Stomach (tissue), 9 donors: ENCODE data around the gene DCP1A. TPM values are rescaled to one million over a fixed set of nuclear protein-coding genes. Genes with fewer than 3 reads are reported as not detected.

Experiments
- DNase-seq, 2 donors: peaks; one replicate each; pipeline versions ENCODE4 v3.0.0 to v3.0.0-alpha.2; 2013 to 2019
- H3K27ac ChIP-seq, 5 donors: fragments of 200-600 bp in 4 of 5; sonication (generic) in 4 of 5; one replicate each; pipeline ENCODE4 v1.5.1; 2013 to 2019; ENCODE audit warnings: mild to moderate bottlenecking in 1 of 5, moderate library complexity in 1 of 5
- H3K27me3 ChIP-seq, 3 donors: fragments of 200-600 bp; sonication (generic); one replicate each; pipeline ENCODE4 v1.5.1; 2017 to 2019; ENCODE audit warnings: mixed run types in 1 of 3
- H3K36me3 ChIP-seq, 4 donors: fragments of 200-600 bp; sonication (generic); 1 replicate in 3 of 4; 2 replicates in 1 of 4; pipeline ENCODE4 v1.5.1; 2016 to 2019
- H3K4me1 ChIP-seq, 4 donors: fragments of 200-600 bp; sonication (generic); one replicate each; pipeline ENCODE4 v1.5.1; 2016 to 2019
- H3K4me3 ChIP-seq, 4 donors: fragments of 200-600 bp; sonication (generic) in 3 of 4; one replicate each; pipeline ENCODE4 v1.5.1; 2016 to 2019; ENCODE audit warnings: mild to moderate bottlenecking in 1 of 4
- H3K9me3 ChIP-seq, 4 donors: fragments of 200-600 bp; sonication (generic); one replicate each; pipeline ENCODE4 v1.5.1; 2016 to 2019
- CTCF ChIP-seq, 7 experiments: fragments of 450-650 bp in 4 of 7; fragments of 200-600 bp in 3 of 7; sonication (generic) in 3 of 7; IDR thresholded peaks; one replicate each; pipeline ENCODE4 v1.5.1; 2016 to 2019; ENCODE audit warnings: antibody characterized with exemption in 7 of 7, control low read depth in 2 of 7, mild to moderate bottlenecking in 1 of 7
- EP300 ChIP-seq: sonication (generic); formaldehyde crosslinking; IDR thresholded peaks from one replicate; pipeline ENCODE4 v1.6.1; 2017; ENCODE audit warnings: antibody characterized with exemption
- POLR2A ChIP-seq, 4 donors: fragments of 450-650 bp; IDR thresholded peaks; one replicate each; pipeline ENCODE4 v1.6.1; 2016; ENCODE audit warnings: antibody characterized with exemption in 4 of 4, control low read depth in 2 of 4, mild to moderate bottlenecking in 1 of 4, moderate library complexity in 1 of 4
- POLR2AphosphoS5 ChIP-seq, 3 donors: sonication (generic); formaldehyde crosslinking; IDR thresholded peaks; one replicate each; pipeline ENCODE4 v1.6.1; 2016; ENCODE audit warnings: antibody characterized with exemption in 3 of 3
- WGBS, 5 donors: extraction: QIAGEN DNeasy Blood & Tissue Kit in 3 of 5; methylation state at CpG; one replicate each; pipeline versions ENCODE4 v1.1.5 to v1.1.7; 2013 to 2018; 5-methylcytosine and 5-hydroxymethylcytosine counted together
- intact Hi-C: fragments of 100-400 bp; cut with DNase I; formaldehyde crosslinking; loops from one replicate; pipeline ENCODE4 v1.15.1; 2023; ENCODE audit warnings: low total_unique reads
- polyA plus RNA-seq, 3 donors: library from polyadenylated mRNA; stranded (reverse); fragments of 200-250 nt; gene quantifications; one replicate each; pipeline ENCODE4 v1.2.3, GENCODE V29; 2013
- total RNA-seq, 5 donors: library from RNA; depleted of rRNA; stranded (reverse); fragments of >200 nt; gene quantifications; one replicate each; pipeline versions ENCODE4 v1.1.0 to v1.2.3, GENCODE V29; 2014 to 2016
- donor health status: healthy with polysubstance abuse.
- donor health status: Bipolar disorder and iron deficiency.
- donor health status: healthy.

DCP1A gene
- total and polyA plus RNA-seq, 8 donors: 4.5 to 20.6 (median 11.2) TPM

DNA sequence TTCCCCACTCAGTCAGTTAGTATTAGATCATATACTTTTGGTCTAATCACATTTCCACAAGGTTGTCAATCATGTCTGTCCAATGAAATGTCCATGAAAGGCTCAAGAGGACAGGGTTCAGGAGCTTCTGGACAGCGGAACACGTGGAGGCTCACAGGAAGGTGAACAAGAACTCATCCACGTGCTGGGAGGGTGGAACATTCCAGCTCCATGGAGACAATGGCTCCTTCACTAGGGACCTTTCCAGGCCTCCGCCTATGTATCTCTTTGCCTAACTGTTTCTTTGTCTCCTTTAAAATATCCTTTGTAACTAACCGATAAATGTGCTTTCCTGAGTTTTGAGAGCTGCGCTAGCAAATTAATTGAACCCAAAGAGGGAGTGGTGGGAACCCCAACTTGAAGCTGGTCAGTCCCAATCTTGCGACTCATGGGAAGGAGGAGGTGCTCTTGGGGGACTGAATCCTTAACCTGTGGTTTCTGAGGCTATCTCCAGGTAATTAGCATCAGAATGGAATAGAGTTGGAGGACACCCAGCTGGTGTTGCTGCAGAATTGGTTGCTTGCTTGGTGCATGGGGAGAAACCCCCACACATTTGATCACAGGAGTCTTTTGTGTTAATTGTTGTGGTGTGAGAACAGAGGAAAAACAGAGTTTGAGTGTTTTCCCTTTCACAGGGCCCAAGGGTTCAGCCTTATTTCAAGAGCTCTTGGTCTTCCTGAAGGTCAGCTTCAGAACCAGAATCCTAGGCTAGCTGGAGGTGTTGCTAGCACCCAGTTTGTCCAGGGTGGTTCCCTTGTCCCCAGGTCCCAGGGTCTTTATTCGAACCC lies 88.5 kb downstream of the DCP1A start:
- 76 to 82% (median 79%) methylated on average over 8 of the region's 8 CpGs for WGBS, 5 donors
- no peak overlapping the region for H3K27ac ChIP-seq

DNA sequence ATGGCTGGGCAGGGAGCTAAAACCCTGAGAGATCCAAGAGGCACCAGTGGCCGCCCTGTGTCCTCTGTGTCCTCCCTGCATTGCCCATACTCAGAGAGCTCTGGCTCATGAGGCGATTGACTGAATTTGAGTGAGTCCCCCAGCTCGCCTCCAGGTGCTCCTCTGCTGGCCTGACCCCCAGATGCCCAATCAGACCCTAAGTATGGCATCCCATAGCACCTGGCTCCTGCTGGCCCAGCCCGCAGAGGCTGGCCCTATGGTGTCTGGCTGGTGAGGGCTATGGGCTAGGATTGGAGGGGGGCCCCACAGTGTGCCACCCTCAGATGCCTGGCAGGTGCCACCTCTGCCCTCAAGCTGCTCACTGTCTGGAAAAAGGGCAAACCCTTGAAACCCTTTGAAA lies 89.9 kb downstream of the DCP1A start:
- Histone ChIP-seq H3K9me3 (no peaks in the 10 kb centered on the region), H3K27ac (no peak overlapping the region), H3K27me3 (no peaks in the 10 kb centered on the region), H3K36me3 (no peaks in the 10 kb centered on the region), H3K4me3 (no peak overlapping the region), H3K4me1 (peaks cover 23 to 41% (median 33%) of the 10 kb centered on the region in 4 donors)
- DNase-seq: no peak
- no peak for TF ChIP-seq POLR2AphosphoS5 (IDR thresholded peaks at IDR 0.05)
- TF ChIP-seq CTCF (IDR thresholded peaks at IDR 0.05): no peak
- no peak for TF ChIP-seq POLR2A (IDR thresholded peaks at IDR 0.05)
- WGBS, 5 donors: 96 to 98% (median 96%) methylated on average over 4 of the region's 4 CpGs
- intact Hi-C loops: no loop called here

More for the DNA sequence above, 88.5 kb downstream of the DCP1A start:
- DNase-seq: no peak
- no peaks in the 10 kb centered on the region for H3K27me3 ChIP-seq
- H3K4me3 ChIP-seq: no peak overlapping the region
- no peak for TF ChIP-seq POLR2AphosphoS5 (IDR thresholded peaks at IDR 0.05)
- no peak for TF ChIP-seq CTCF (IDR thresholded peaks at IDR 0.05)
- TF ChIP-seq EP300: no peak
- no peak for TF ChIP-seq POLR2A (IDR thresholded peaks at IDR 0.05)
- no peaks in the 10 kb centered on the region for H3K9me3 ChIP-seq
- H3K4me1 ChIP-seq: peaks cover 12 to 27% (median 20%) of the 10 kb centered on the region in 4 donors
- intact Hi-C loops: no loop called here
- no peaks in the 10 kb centered on the region for H3K36me3 ChIP-seq

DNA sequence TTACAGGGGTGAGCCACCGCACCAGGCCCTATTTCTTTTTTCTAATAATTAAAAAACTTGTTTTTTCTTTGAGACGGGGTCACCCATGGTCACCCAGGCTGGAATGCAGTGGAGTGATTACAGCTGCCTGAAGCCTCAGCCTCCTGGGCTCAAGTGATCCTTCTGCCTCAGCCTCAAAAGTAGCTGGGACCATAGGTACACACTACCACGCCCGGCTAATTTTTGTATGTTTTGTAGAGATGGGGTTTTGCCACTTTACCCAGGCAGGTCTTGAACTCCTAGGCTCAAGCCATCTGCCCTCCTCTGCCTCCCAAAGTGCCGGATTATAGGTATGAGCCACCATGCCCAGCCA lies 90.7 kb downstream of the DCP1A start:
- H3K27me3 ChIP-seq: no peaks in the 10 kb centered on the region
- DNase-seq: peak in 1 of 2 donors; percentile 12
- 78 to 91% (median 82%) methylated on average over 5 of the region's 5 CpGs for WGBS, 5 donors
- peak overlapping the region in 1 of 5 donors; percentile 92 for H3K27ac ChIP-seq
- intact Hi-C loops: no loop called here
- H3K36me3 ChIP-seq: no peaks in the 10 kb centered on the region
- H3K4me3 ChIP-seq: no peak overlapping the region
- TF ChIP-seq CTCF (IDR thresholded peaks at IDR 0.05) (no peak), EP300 (no peak), POLR2A (IDR thresholded peaks at IDR 0.05) (no peak), POLR2AphosphoS5 (IDR thresholded peaks at IDR 0.05) (no peak)
- no peaks in the 10 kb centered on the region for H3K9me3 ChIP-seq
- H3K4me1 ChIP-seq: peaks cover 31 to 43% (median 41%) of the 10 kb centered on the region in 4 donors

- peak within 1 kb of the TSS; percentile 85 to 98 (median 92) for H3K27ac ChIP-seq
- WGBS, 5 donors: 12 to 38% (median 19%) methylated on average over 21 to 65 of the region's 66 CpGs
- H3K9me3 ChIP-seq: no peaks in the 10 kb centered on the region
- H3K4me3 ChIP-seq: peak within 1 kb of the TSS; percentile 82 to 97 (median 92)
- intact Hi-C loops: no loop called here
- H3K36me3 ChIP-seq: no peaks in the 10 kb centered on the region
- H3K27me3 ChIP-seq: no peaks in the 10 kb centered on the region
- DNase-seq: peak; percentile 92 to 96
- TF ChIP-seq POLR2A (IDR thresholded peaks at IDR 0.05) (no peak), CTCF (IDR thresholded peaks at IDR 0.05) (no peak), POLR2AphosphoS5 (IDR thresholded peaks at IDR 0.05) (peak in 2 of 3 donors; percentile 90 to 93)
- peaks cover 36 to 48% (median 47%) of the 10 kb centered on the region in 4 donors for H3K4me1 ChIP-seq
Measured at GRCh38 chr3:53255775-53256703, 91.3 kb downstream of the DCP1A start, which contains the start of gene TKT. Gene TKT (minus strand): TSS chr3:53256022. CDS start chr3:53255942, 80 bp downstream.
